ENCODE results near the gene COPS9. TPM values are rescaled to one million over a fixed set of nuclear protein-coding genes. Genes with fewer than 3 reads are reported as not detected.

The COPS9 gene
- total RNA-seq, 2 experiments from 2014 or later: 46.7 to 48.5 TPM

- ChIA-PET POLR2A (no interaction called here), CTCF (no interaction called here)
- DNase-seq (no peak), ATAC-seq (ENCODE audit: poor library complexity) (no peak)
- H3K36me3 ChIP-seq (ENCODE audit: insufficient read depth, low read length): peaks cover 47% of the 10 kb centered on the region
- H3K9me3 ChIP-seq (ENCODE audit: control insufficient read depth in 1 of 2, insufficient read depth in 1 of 2, low read length in 2 of 2): no peaks in the 10 kb centered on the region
- Mint-ChIP-seq H3K36me3 (ENCODE audit: low read depth) (peaks cover 66% of the 10 kb centered on the region), H3K9me3 (peaks cover 4% of the 10 kb centered on the region), H3K4me3 (no peak overlapping the region), H3K27ac (no peak overlapping the region), H3K27me3 (no peaks in the 10 kb centered on the region), H3K4me1 (ENCODE audit: low read depth) (no peaks in the 10 kb centered on the region)
- H3K27me3 ChIP-seq (ENCODE audit: control insufficient read depth in 1 of 2, insufficient read depth in 2 of 2, low read length in 2 of 2): no peaks in the 10 kb centered on the region
- no peak overlapping the region for H3K27ac ChIP-seq (ENCODE audit: low read depth in 1 of 2, low read length in 2 of 2)
- no peak overlapping the region for H3K4me3 ChIP-seq (ENCODE audit: low read length)
- intact Hi-C loops (cut with DNase I, micrococcal nuclease): no loop called here
- TF ChIP-seq CTCF (IDR thresholded peaks at IDR 0.05): no peak
- no peaks in the 10 kb centered on the region for H3K4me1 ChIP-seq (ENCODE audit: insufficient read depth, low read length)
Observed at GRCh38 chr2:240127911-240128607, 8.0 kb downstream of the COPS9 start.

- Histone ChIP-seq H3K4me1 (ENCODE audit: insufficient read depth, low read length) (no peaks in the 10 kb centered on the region), H3K27ac (ENCODE audit: low read depth in 1 of 2, low read length in 2 of 2) (no peak overlapping the region), H3K27me3 (ENCODE audit: control insufficient read depth in 1 of 2, insufficient read depth in 2 of 2, low read length in 2 of 2) (no peaks in the 10 kb centered on the region), H3K4me3 (ENCODE audit: low read length) (no peak overlapping the region), H3K9me3 (ENCODE audit: control insufficient read depth in 1 of 2, insufficient read depth in 1 of 2, low read length in 2 of 2) (no peaks in the 10 kb centered on the region), H3K36me3 (ENCODE audit: insufficient read depth, low read length) (peaks cover 40% of the 10 kb centered on the region)
- no peak for TF ChIP-seq CTCF (IDR thresholded peaks at IDR 0.05)
- H3K27ac Mint-ChIP-seq: no peak overlapping the region
- H3K4me3 Mint-ChIP-seq: no peak overlapping the region
- H3K27me3 Mint-ChIP-seq: no peaks in the 10 kb centered on the region
- CTCF ChIA-PET: no interaction called here
- peaks cover 4% of the 10 kb centered on the region for H3K9me3 Mint-ChIP-seq
- no peak for DNase-seq
- no peaks in the 10 kb centered on the region for H3K4me1 Mint-ChIP-seq (ENCODE audit: low read depth)
- intact Hi-C loops (cut with DNase I, micrococcal nuclease): no loop called here
- no peak for ATAC-seq (ENCODE audit: poor library complexity)
- H3K36me3 Mint-ChIP-seq (ENCODE audit: low read depth): peaks cover 59% of the 10 kb centered on the region
- POLR2A ChIA-PET: no interaction called here
Observed at GRCh38 chr2:240127191-240127750, 8.8 kb downstream of the COPS9 start.

GRCh38 chr2:240126731-240127130 lies 9.4 kb downstream of the COPS9 start:
- ATAC-seq (ENCODE audit: poor library complexity): no peak
- Mint-ChIP-seq H3K36me3 (ENCODE audit: low read depth) (peaks cover 53% of the 10 kb centered on the region), H3K4me3 (no peak overlapping the region), H3K27ac (no peak overlapping the region), H3K27me3 (no peaks in the 10 kb centered on the region), H3K4me1 (ENCODE audit: low read depth) (no peaks in the 10 kb centered on the region), H3K9me3 (peaks cover 4% of the 10 kb centered on the region)
- no peak for DNase-seq
- no peak overlapping the region for H3K27ac ChIP-seq (ENCODE audit: low read depth in 1 of 2, low read length in 2 of 2)
- ChIA-PET POLR2A (no interaction called here), CTCF (no interaction called here)
- H3K27me3 ChIP-seq (ENCODE audit: control insufficient read depth in 1 of 2, insufficient read depth in 2 of 2, low read length in 2 of 2): no peaks in the 10 kb centered on the region
- TF ChIP-seq CTCF (IDR thresholded peaks at IDR 0.05): no peak
- H3K4me1 ChIP-seq (ENCODE audit: insufficient read depth, low read length): no peaks in the 10 kb centered on the region
- intact Hi-C loops (cut with DNase I, micrococcal nuclease): no loop called here
- H3K4me3 ChIP-seq (ENCODE audit: low read length): no peak overlapping the region
- no peaks in the 10 kb centered on the region for H3K9me3 ChIP-seq (ENCODE audit: control insufficient read depth in 1 of 2, insufficient read depth in 1 of 2, low read length in 2 of 2)
- H3K36me3 ChIP-seq (ENCODE audit: insufficient read depth, low read length): peaks cover 34% of the 10 kb centered on the region

Measured in CD4-positive, alpha-beta T cell (primary cell).